ENCODE measurements around the gene TAS2R40.
"Not testable (repeated sequence)": the region's sequence is repeated elsewhere in the genome, so short reads cannot be mapped to it uniquely, and the experiment has no call there.

TAS2R40 gene

DNA sequence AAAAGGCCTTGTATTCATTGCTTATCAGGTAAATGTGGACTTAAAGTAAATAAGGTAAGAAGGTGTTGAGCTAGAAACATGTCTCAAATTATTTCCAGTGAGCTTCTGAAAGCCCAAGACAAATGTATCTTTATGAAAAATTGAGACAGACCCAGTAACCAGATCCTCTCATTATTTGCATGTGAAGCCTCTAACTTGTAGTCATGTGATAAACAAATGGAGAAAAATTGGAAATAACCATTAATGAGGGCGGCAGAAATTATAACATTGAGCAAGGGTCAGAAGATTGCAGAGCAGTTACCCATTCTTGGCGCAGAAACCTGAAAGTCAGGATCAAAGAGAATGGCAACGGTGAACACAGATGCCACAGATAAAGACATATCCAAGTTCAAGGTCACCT lies at the start of gene TAS2R40:
TSS of gene TAS2R40 (plus strand) at position 301 of the 400 bp plus-strand sequence. CDS start at position 343, 42 bp downstream.
- no peak for DNase-seq

DNA sequence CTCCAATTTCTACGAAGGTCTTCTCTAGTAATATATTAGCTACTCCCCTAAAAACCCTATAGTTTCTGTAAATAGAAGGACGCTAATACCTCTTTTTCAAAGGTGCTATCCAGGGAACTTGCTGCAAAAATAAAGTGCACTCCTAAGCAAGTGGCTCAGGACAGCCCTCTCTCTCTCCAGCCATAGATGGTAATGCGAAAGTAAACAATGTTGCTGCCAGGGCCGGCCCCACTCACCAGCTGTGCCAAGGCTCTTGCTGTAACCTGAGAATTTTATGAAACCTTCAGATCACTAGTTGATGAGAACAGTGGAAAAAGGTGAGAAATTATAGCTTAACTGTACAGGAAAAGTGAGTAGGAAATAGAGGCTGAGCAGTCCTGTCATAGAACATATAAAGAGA lies 49.5 kb upstream of the TAS2R40 start:
- no peak for DNase-seq

GRCh38 chr7:143176128-143176527 lies 45.7 kb upstream of the TAS2R40 start:
- no peak for DNase-seq

DNA sequence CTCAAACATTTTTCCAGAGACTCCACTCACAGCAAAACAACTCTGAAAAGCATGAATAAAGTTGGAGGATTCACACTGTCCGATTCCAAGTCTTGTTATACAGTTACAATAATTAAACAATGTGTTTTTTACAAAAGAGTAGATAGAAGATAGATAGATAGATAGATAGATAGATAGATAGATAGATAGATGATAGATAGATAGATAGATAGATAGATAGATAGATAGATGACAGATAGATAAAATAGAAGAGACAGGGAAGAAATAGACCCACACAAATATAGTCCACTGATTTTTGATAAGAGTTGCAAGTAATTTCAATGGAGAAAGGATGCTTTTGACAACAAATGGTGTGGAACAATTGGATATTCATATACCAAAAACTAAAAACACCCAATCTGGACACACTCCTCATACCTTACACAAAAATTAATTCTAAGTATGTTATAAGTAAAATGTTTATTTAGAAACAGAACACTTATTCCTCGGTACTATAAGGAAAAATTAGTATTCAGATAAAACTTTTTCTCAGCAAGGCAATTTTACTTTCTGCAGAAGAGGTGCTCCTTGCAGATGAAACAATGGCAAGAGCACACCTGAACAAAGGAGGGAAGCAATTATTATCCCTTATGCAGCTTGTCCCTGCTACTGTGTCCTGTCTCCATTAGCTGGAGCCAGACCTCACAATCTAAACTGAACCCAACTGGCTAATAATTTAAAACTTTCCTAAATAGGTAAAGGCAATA lies 44.3 kb upstream of the TAS2R40 start:
- no peak for DNase-seq

DNA sequence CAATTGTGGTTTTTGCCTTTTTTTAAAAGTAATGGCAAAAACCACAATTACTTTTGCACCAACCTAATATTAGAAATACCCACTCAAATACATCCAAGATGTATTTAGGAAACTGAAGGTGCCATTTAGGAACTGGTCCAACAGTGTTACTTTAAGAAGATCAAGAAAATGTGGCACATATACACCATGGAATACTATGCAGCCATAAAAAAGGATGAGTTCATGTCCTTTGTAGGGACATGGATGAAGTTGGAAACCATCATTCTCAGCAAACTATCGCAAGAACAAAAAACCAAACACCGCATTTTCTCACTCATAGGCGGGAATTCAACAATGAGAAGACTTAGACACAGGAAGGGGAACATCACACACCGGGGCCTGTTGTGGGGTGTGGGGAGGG lies 41.1 kb upstream of the TAS2R40 start:
- DNase-seq, result not testable (repeated sequence)

GRCh38 chr7:143181349-143181748 lies 40.5 kb upstream of the TAS2R40 start:
- no peak for DNase-seq

DNA sequence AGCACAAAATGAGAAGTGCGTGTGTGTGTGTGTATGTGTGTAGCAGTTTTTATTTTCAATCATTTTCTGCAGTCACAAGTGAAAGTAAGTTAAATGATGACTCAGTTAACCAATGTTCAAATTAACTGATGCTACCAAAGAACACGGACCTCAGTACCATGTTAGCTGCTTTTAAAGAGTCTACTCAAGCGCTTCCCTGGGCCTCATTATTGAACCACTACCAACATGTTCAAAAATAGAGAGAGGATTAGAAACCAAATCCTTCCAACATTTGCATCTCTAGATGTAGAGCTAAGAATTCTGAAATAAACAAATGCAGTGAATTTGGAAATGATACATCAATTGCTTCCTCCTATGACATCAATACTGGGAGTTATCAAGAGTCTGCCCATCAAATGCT lies 38.8 kb upstream of the TAS2R40 start, which contains the start of gene TAS2R39:
TSS of gene TAS2R39 (plus strand) at position 396 of the 400 bp plus-strand sequence. CDS start at position 396, 0 bp downstream.
- no peak for DNase-seq

GRCh38 chr7:143185551-143185950 lies 36.3 kb upstream of the TAS2R40 start:
- DNase-seq, result no peak

- DNase-seq, result no peak
Observed at GRCh38 chr7:143188994-143189393, 32.8 kb upstream of the TAS2R40 start.

- DNase-seq, result no peak
Observed at GRCh38 chr7:143193880-143194279, 28.0 kb upstream of the TAS2R40 start.

GRCh38 chr7:143199040-143199439 lies 22.8 kb upstream of the TAS2R40 start:
- DNase-seq, result no peak

DNA sequence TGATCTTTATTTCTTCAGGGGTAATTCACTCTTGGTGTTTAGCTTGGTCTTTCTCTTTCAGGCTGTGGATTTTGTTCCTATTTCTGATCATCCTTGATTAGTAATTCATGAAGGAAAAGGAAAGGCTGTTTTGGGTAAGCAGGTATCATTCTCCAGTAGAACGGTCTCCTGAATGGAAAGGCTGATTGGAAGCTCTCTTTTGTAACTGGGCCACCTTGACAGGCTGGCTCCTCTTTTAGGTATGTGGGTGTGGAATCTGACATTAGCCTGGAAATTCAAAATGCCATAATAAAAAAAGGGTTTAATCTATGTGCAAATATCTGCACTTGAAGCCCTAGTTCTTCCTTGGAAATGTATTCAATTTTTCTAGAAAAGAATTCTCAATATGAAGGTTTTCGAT lies 19.7 kb upstream of the TAS2R40 start:
- no peak for DNase-seq

GRCh38 chr7:143203386-143203785 lies 18.5 kb upstream of the TAS2R40 start:
- DNase-seq, result no peak

GRCh38 chr7:143205560-143206293 lies 16.1 kb upstream of the TAS2R40 start:
- DNase-seq, result no peak

DNA sequence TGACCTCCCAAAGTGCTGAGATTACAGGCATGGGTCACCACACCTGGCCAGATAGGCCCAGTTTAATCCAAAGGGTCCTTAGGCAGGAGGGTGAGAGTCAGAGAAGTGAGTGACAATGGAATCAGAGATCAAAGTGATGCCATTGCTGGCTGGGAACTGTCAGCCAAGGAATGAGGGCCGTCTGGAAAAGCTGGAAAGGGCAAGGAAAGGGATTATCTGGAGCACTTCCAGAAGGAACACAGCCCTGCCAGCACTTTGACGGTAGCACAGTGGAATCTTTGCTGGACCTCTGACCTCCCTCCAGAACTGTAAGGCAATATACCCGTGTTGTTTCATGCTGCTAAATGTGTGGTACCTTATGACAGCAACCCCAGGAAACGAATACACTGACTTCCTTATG lies 11.3 kb upstream of the TAS2R40 start:
- DNase-seq, result no peak

DNA sequence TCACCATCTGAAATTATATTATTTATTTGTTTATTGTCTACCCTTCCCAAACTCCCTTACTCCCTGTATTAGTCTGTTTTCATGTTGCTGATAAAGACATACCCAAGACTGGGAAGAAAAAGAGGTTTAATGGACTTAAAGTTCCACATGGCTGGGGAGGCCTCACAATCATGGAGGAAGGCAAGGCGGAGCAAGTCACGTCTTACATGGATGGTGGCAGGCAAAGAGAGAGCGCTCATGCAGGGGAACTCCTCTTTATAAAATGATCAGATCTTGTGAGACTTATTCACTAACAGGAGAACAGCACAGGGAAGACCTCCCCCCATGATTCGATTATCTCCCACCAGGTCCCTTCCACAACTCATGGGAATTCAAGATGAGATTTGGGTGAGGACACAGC lies 8.4 kb upstream of the TAS2R40 start:
- DNase-seq, result not testable (repeated sequence)

- peak; percentile 59 for DNase-seq
Observed at GRCh38 chr7:143214789-143215679, 6.8 kb upstream of the TAS2R40 start.

DNA sequence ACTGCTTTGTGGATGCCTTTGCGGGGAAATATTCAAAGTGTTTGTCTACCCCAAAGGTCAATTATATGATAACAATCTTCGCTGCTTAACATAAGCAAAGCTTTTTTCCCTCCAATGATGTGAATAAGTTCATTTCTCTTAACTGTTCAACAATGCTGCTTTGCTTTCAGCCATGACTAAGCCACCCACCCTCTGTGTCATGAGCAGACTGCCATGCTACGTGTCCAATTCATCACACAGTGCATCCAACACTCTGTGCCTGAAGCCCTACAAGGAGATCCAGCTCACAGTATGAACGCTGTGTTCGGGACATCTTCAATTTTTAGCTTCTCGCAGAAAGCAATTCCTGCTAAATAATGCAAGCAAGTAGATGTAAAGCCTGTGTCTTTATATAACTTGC lies 5.7 kb upstream of the TAS2R40 start:
- no peak for DNase-seq

DNA sequence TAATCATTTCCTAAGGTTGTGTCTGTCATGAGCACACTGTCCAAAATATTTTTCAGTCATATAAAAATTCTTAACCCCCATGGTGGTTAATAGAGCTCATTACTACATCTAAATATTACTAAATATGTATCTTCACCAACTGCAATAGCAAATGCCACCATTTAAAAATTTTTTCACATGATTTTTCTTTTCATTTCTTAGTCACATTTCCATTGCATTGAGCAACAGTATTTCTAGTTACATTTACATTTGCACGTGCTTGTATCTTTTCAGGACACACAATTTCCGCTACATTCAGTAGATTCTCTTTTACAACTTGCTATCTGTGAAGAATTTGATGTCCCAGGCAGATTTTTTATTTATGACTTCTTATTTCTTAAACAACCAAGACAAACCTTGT lies 5.2 kb upstream of the TAS2R40 start:
- no peak for DNase-seq

DNA sequence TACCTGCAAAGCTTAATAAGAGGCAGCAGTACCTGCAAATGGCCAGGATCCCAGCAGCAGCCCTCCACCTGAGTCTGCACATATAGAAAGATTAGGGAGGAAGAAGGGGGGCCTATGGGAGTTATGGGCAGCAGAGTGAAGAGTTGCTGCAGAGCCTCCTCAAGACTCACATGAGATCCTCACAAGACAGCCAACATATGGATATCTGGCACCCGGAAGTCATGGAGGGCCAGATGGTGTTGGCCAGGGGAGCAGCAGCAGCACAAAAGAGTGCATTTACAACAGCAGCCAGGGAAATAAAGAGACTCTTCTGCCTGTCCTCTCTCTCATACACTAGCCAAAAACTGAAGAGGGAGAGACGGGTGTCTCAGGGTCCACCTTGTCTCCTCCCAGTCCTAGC lies 4.0 kb upstream of the TAS2R40 start:
- no peak for DNase-seq

DNA sequence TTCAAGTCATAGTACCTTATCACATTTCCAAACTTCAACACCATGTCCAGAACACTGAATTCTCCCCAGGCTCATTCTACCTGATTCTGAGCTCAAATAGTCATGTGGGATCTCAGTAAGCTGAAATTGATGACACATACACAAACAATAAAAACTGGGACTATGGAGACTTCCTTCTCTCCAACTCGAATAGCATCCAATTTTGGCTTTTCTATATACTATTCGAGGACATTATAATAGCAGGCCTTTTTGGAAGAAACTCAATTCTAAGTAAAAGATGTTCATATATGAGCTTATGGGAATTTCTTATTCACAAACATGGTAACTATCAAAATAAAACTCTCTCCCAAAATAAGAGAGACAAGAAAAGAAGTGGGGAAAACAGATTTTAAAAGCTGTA lies 551 bp upstream of the TAS2R40 start:
- no peak for DNase-seq

DNA sequence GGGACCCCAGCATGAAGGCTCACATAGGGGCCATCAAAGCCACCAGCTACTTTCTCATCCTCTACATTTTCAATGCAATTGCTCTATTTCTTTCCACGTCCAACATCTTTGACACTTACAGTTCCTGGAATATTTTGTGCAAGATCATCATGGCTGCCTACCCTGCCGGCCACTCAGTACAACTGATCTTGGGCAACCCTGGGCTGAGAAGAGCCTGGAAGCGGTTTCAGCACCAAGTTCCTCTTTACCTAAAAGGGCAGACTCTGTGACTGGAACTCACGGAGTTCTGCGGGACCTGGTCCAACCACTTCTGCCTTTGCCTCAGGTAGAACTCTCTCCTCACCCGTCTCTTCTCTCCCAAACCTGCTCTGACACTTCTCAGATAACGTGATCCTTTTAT lies 945 bp downstream of the TAS2R40 start:
- no peak for DNase-seq

- no peak for DNase-seq
Observed at GRCh38 chr7:143223784-143224183, 1.9 kb downstream of the TAS2R40 start.
